GM18867 (cell line): ENCODE data around the gene FLNC.

ENCODE experiments used
- ATAC-seq: cut with Tn5 transposase; IDR thresholded peaks from one replicate; pipeline ENCODE4 v1.9.1; 2021; ENCODE audit warnings: mild to moderate bottlenecking, moderate library complexity; ENCODE audit not compliant: unreplicated experiment

FLNC gene

DNA sequence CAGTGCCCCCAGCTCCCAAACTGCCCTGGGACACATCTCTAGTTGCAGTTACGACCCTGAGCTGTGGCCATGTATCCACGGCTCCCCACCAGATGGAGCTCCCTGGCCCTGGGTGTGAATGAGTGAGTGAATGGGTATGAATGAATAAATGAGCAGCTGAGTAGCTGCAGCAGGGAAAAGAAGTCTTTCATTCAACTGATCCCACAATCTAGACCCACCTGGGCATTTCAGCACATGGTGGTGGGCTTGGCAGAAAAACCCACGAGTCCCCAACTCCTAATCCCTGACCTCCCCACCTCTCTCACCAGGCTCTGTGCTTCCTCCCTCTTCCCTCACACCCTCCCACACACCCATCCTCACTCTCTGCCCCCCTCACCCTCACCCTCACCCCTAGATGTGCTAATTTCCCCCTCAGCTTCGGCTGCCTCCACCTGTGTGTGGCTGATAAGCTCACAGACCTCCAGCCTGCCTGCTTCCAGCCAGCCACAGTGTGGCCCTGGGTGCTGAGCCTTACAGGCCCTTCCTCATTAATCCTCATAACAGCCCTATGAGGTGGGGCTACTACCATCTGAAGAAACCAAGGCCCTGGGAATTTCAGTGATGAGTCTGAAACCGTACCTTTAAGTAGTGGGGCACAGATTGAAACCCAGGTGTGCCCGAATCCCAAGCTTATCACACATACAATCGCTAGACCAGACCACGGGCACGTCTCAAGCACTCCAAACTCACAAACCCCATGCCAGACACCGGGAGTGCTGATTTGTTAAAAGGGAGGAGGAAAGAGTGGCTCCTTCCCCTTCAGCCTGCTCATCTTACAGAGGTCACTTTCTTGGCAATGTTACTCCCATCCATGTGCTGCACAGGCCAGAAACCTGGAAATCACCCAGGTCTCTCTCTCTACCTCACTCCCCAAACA, 30.2 kb downstream of the FLNC start:
- ATAC-seq = no peak

DNA sequence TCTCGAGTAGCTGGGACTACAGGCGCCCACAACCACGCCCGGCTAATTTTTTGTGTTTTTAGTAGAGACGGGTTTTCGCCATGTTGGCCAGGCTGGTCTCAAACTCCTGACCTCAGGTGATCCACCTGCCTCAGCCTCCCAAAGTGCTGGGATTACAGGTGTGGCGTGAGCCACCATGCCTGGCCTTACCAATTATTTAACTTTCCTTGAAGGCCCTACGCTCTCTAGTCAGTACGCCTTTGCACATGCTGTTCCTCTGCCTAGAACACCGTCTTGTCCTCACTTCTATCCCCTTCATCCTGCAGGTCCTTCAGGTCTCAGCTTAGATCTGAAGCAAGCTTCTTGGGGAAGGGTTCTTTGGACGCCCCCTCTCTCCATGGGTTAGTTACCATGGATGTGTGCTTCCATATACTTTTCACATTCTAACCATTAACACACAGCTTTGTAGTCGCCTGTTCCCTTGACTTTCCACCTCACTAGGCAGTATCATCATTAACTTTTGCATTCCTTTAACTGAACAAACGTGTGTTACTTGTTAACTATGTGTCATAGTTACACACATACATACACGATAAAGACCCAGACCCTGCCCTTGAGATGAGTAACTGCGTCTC, 31.9 kb downstream of the FLNC start:
- no peak for ATAC-seq

DNA sequence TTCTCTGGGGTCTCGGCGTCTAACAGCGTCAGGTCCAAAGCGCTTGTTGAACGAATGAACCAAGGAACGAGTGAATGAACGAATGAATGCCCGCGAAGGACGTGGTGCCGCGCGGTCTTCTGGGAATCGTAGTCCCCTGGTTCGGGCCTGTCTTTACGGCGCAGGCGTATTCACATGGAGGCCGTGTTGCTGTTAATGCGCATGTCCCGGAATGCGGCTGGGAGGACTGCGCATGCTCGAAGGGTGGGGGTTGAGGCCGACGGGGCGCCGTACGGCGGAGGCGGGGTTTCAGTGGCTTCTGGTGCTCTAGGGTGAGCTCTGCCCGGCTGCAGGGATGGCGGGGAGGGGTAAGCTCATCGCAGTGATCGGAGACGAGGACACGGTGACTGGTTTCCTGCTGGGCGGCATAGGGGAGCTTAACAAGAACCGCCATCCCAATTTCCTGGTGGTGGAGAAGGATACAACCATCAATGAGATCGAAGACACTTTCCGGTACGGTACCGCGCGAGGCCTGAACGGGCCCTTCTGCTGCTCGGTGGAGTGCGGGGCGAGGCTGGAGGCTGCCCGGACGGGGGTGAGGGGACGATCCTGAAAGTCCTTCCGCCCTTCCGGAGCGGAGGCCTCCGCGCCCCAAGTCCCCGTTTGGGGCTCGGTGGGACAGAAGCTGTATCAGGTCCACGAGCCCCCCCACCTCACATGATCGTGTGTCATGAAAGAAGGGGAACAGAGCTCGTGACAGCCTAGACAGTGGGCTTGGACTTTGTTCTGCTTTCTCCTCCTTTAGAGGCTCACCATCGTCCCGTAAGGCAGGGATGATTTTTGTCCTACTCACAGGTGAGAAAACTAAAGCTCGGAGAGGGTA, 32.6 kb downstream of the FLNC start, which contains the start of gene ATP6V1F:
Gene ATP6V1F, plus strand, starts transcription at position 286 of the 862 bp plus-strand sequence. Its CDS starts 49 bp downstream, at position 335.
- peak; percentile 89 for ATAC-seq

- no peak for ATAC-seq
Measured at GRCh38 chr7:128863433-128863989, 33.3 kb downstream of the FLNC start.

GRCh38 chr7:128865303-128865702, 35.1 kb downstream of the FLNC start:
- no peak for ATAC-seq

DNA sequence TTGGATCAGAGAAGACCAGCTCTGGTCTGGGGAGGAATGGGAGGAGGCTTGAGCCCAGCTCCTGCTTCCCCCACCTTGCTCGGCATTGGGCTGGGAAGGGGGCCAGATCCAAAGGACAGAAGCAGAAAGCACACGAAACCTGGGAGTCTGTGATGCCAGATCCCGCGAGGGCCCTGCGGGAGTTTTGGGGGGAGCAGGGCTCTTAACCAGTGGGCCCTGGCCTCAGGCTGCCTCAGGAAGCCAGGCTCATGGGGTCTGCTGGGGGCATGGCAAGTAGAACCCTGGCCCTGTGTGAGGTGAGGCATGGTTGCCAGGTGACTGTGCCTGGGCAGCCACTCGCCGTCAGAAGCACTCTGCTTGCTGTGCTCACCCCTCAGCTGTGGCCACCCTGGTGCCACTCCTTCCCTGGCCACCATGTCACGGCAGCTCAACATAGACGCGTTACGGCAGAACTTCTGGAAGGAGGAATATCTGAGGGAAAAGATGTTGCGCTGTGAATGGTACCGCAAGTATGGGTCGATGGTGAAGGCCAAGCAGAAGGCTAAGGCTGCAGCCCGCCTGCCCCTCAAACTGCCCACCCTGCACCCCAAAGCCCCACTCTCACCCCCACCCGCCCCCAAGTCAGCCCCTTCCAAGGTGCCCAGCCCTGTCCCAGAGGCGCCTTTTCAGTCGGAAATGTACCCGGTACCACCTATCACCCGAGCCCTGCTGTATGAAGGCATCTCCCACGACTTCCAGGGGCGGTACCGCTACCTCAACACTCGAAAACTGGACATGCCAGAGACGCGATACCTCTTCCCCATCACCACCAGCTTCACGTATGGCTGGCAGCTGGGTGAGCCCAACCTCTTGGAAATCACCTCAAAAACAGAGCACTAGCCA, 36.0 kb downstream of the FLNC start:
- ATAC-seq = no peak

GRCh38 chr7:128867241-128867640, 37.0 kb downstream of the FLNC start:
- no peak for ATAC-seq

DNA sequence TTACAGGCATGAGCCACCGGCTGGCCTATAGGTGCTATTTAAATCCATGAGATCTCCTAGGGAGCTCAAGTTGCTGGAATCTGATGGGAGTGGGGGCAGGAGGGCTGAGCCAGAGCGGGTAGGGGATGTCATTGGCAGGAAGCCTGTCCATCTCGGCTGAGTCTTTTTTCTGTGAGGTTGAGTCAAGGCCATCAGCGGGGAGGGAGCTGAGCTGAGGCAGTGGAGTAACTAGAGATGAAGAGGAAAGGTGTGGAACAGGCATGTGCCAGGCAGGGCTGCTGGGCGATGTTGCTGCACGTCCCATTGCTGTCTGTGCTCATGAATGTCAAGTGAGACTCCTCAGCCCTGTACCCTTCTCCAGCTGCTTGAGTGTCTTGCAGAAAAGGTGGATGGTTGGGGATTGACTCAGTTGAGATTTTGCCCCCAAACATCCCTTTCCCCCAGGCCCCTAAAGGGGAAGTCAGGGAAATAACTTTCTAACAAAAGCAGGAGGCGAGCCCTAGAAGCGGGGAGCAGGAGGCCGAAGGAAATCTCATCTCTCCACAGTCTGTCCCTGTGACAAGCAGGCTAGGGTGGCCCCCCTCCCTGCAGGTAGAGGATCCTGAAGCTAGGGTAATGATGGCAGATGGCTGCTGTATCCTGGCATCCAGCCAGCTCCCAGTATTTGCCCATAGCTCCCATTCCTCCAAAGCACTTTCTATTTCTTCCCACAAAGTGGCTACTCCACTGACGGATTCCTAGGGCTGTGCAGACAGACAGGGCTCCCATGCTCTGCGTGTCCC, 37.8 kb downstream of the FLNC start:
- no peak for ATAC-seq

GRCh38 chr7:128868624-128869137, 38.5 kb downstream of the FLNC start:
- no peak for ATAC-seq

- ATAC-seq = peak; percentile 66
Measured at GRCh38 chr7:128869138-128869943, 39.1 kb downstream of the FLNC start.

DNA sequence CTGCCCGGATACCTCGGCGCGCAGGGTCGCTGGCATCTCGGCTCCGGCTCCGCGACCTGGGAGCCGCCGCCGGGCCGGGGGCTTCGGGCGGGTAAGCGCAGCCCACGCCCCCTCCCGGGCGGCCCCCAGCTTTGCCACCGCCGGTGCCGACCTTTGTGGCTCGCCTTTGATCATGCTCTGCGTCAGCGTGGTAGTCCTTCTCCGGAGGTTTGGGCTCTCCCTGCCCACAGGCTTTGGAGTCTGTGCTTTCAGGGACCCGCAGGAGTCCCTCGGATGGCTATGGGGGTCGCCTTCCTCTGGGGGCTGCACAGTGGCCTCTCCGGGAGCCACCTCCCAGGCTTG, 39.7 kb downstream of the FLNC start:
- ATAC-seq = no peak

- no peak for ATAC-seq
Measured at GRCh38 chr7:128871050-128871449, 40.8 kb downstream of the FLNC start.

GRCh38 chr7:128872394-128872824, 42.2 kb downstream of the FLNC start:
- no peak for ATAC-seq

DNA sequence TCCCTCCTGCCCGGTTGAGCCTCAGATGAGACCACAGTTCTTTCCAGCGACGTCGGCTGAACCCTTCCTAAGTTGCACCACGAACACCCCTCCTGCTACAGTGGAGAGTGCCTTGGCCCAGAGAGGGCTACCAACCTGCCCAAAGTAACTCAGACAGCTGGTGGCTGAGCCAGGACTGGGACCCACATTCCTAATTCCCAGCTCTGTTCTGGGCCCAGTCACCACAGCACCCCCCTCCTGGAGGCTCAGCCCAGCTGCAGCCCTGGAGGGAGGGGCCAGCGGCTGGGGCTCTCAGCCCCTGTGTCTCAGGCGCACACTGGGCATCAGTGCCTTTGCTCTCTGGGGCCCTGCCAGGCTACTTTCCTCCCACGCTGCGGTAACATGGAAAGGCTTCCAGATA, 43.0 kb downstream of the FLNC start:
- ATAC-seq = no peak

DNA sequence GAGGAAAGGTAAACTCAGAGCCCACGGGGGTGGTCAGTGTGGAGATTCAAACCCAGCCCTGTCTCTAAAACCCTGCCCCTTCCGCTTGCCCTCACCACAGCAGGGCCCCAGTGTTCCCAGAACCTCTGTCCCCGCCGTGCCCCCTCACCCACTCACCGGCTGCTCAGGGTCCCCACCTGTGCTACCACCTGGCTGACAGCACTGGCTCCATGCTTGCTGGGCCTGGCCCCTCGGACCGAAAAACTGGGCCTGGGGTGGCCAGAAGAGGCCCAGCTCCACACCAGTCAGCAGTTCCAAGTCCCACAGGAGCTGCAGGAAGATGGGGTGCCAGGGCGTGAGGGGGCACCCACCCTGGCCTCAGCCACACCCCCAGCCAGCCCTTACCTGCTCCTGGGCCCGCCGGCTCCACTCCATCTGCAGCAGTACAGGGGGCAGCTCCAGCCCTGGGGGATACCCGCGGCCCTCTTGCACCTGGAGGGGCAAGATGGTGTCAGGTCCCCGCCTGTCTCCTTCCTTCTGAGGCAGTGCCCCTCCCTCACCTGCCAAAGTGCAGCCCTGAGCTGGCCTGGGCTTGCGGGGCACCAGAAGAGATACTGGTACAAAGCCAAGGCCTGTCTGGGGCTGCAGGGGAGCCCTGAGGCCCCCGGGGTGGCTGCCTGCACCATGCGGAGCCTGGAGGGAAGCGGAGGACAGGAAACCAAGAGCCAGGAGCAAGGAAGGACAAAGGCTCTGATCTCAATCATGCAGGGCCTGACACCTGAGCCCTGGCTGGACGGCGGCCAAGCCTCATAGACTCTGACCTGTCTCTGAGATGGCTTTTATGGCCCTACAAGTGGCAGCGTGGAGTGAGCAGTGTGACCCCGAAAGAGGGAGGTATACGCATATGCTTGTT, 44.2 kb downstream of the FLNC start:
- ATAC-seq = no peak

GRCh38 chr7:128875523-128875948, 45.3 kb downstream of the FLNC start:
- ATAC-seq = no peak

DNA sequence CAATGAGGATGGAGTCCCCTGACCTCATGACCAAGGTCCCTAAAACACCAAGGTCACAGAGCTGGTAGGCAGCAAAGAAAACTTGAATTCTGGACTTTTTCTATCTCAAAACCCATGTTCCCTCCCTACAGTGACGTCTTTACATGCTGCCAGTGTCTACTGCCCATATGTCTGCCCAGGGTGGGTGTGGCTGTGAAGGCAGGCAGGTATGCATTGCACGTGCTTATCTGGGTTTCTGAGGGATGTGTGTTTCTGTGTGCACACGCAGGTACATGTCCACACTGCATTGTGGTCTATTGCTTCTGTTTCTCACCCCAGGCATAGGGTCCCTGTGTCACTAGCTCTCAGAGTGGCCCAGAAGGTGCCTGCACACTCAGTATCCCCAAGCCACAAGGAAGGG, 45.9 kb downstream of the FLNC start:
- ATAC-seq = no peak
